NCI-H1694 (cell line): ENCODE measurements around the gene SNRPB.

Experiments used
- DNase-seq: peaks from one replicate; lab custom pipeline; 2025; lab: John Stamatoyannopoulos, UW

SNRPB gene

DNA sequence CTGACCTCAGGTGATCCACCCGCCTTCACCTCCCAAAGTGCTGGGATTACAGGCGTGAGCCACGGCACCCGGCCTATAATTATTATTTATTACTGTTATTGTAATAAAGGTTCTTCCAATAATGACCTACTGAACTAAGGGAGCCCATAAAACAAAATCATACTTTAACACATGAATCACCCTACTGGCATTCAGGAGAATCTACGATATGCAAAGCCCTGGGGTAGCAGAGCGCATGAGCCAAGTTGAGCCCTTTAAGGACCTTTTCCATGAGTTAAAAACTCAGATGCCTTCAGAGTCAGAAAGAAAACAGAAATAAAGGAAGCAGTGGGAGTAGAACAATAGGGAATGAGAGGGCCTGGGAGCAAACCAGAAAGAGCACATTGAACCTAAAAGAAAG is 41.5 kb downstream of the SNRPB start:
- DNase-seq = no peak

DNA sequence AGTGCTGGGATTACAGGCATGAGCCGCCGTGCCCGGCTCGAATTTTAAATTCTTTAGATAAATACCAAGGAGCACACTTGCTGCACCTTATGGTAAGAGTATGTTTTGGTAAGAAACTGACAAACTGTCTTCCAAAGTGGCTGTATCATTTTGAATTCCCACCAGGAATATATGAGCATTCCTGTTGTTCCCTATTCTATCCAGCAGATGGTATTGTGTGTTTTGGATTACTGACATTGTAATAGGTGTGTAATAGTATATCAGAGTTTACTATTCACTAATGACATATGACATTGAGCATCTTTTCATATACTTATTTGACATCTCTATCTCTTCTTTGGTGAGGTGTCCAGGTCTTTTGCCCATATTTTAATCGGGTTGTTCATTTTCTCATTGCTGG is 49.3 kb downstream of the SNRPB start:
- peak; percentile 16 for DNase-seq

- DNase-seq = no peak
These were observed 50.1 kb downstream of the SNRPB start for GRCh38 chr20:2420510-2420909.

- DNase-seq = no peak
These were observed 52.2 kb downstream of the SNRPB start for GRCh38 chr20:2418388-2418787.

DNA sequence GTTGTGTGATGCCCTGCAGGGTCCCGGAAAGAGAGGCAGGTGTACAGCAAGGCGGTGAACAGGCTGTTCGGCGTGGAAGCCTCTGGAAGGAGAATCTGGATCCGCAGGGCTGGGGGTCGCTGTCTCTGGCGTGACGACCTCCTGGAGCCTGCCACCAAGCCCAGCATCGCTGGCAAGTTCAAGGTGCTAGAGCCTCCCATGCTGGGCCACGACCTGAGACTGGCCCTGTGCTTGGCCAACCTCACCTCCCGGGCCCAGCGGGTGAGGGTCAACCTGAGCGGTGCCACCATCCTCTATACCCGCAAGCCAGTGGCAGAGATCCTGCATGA is 53.4 kb downstream of the SNRPB start:
- DNase-seq = no peak

DNA sequence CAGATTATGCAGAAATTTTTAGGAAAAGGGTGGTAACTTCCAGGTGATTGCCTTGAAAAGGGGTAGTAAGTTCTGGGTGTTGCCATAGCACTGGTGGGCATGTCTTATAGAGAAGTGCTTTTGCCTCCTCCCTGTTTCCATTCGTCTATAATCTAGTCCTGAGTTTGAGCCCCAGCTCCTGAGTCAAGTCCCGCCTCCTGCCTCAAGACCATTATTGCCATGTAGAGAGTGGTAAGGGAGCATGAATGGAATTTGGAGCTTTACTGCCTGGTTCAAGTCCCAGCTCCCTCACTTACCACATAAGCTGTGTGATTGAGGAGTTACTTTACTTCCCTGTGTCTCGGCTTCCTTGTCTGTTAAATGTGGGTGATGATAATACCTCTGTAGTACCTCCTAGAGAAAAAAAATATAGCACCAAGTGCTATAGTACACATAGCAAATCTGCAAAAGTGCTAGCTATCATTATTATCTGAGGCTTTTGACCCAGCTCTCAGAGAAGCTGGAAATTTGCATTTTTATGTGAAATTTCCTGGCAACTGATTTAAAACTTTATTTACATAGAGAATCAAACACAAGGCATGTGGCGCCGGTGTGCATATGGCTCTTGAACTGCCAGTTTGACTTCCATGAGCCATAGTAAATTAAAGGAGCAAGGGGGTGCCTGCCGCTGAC is 53.9 kb downstream of the SNRPB start:
- DNase-seq = no peak
